Nephron (organoid): ENCODE data around the gene CD38.
"Not testable (repeated sequence)": the region's sequence is repeated elsewhere in the genome, so short reads cannot be mapped to it uniquely, and the experiment has no call there.

Experiments
- H3K27ac Mint-ChIP-seq, 3 experiments: 2 replicates each; pipeline ENCODE4 v1.8.0; 2020; ENCODE audit warnings: mixed read lengths in 3 of 3, mild to moderate bottlenecking in 2 of 3, moderate library complexity in 1 of 3
- H3K27me3 Mint-ChIP-seq: 2 replicates; pipeline ENCODE4 v1.8.0; 2021; ENCODE audit warnings: low read depth, mild to moderate bottlenecking, moderate library complexity, mixed read lengths
- H3K36me3 Mint-ChIP-seq: 2 replicates; pipeline ENCODE4 v1.8.0; 2020; ENCODE audit warnings: low read depth, mixed read lengths
- H3K4me1 Mint-ChIP-seq: 2 replicates; pipeline ENCODE4 v1.8.0; 2020; ENCODE audit warnings: mixed read lengths
- H3K4me3 Mint-ChIP-seq, 3 experiments: 2 replicates each; pipeline ENCODE4 v1.8.0; 2020; ENCODE audit warnings: mild to moderate bottlenecking in 3 of 3, mixed read lengths in 3 of 3, moderate library complexity in 2 of 3
- H3K9me3 Mint-ChIP-seq: 2 replicates; pipeline ENCODE4 v1.8.0; 2020; ENCODE audit warnings: mixed read lengths
- CTCF ChIP-seq, 3 experiments: fragments of 200-600 bp; sonication (generic); IDR thresholded peaks; one replicate each; pipeline ENCODE4 v1.5.0; 2021; ENCODE audit warnings: antibody characterized with exemption in 3 of 3; ENCODE audit not compliant: unreplicated experiment in 3 of 3

The CD38 gene

GRCh38 chr4:15851969-15852368, 73.8 kb downstream of the CD38 start:
- Mint-ChIP-seq H3K27me3 (no peaks in the 10 kb centered on the region), H3K27ac (no peak overlapping the region), H3K36me3 (no peaks in the 10 kb centered on the region), H3K4me1 (no peaks in the 10 kb centered on the region), H3K9me3 (peaks cover 11% of the 10 kb centered on the region), H3K4me3 (no peak overlapping the region)
- TF ChIP-seq CTCF (IDR thresholded peaks at IDR 0.05; ENCODE audit: unreplicated experiment in 3 of 3): no peak

GRCh38 chr4:15852524-15852923, 74.4 kb downstream of the CD38 start:
- no peaks in the 10 kb centered on the region for H3K4me1 Mint-ChIP-seq
- H3K27me3 Mint-ChIP-seq: no peaks in the 10 kb centered on the region
- H3K36me3 Mint-ChIP-seq: no peaks in the 10 kb centered on the region

GRCh38 chr4:15853345-15853744, 75.2 kb downstream of the CD38 start:
- Mint-ChIP-seq H3K4me1 (no peaks in the 10 kb centered on the region), H3K27ac (no peak overlapping the region), H3K36me3 (no peaks in the 10 kb centered on the region)

More at GRCh38 chr4:15852524-15852923, 74.4 kb downstream of the CD38 start:
- H3K4me3 Mint-ChIP-seq: no peak overlapping the region
- peaks cover 11% of the 10 kb centered on the region for H3K9me3 Mint-ChIP-seq
- no peak for TF ChIP-seq CTCF (IDR thresholded peaks at IDR 0.05; ENCODE audit: unreplicated experiment in 3 of 3)
- H3K27ac Mint-ChIP-seq: no peak overlapping the region

GRCh38 chr4:15855804-15856475, 77.8 kb downstream of the CD38 start:
- no peak for TF ChIP-seq CTCF (IDR thresholded peaks at IDR 0.05; ENCODE audit: unreplicated experiment in 3 of 3)
- no peak overlapping the region for H3K4me3 Mint-ChIP-seq
- H3K9me3 Mint-ChIP-seq: no peaks in the 10 kb centered on the region
- H3K4me1 Mint-ChIP-seq: no peaks in the 10 kb centered on the region
- H3K27me3 Mint-ChIP-seq: no peaks in the 10 kb centered on the region
- H3K36me3 Mint-ChIP-seq: no peaks in the 10 kb centered on the region
- no peak overlapping the region for H3K27ac Mint-ChIP-seq

More at GRCh38 chr4:15853345-15853744, 75.2 kb downstream of the CD38 start:
- H3K4me3 Mint-ChIP-seq: no peak overlapping the region
- no peak for TF ChIP-seq CTCF (IDR thresholded peaks at IDR 0.05; ENCODE audit: unreplicated experiment in 3 of 3)
- H3K27me3 Mint-ChIP-seq: no peaks in the 10 kb centered on the region
- peaks cover 4% of the 10 kb centered on the region for H3K9me3 Mint-ChIP-seq

GRCh38 chr4:15861198-15861597, 83.1 kb downstream of the CD38 start:
- not testable (repeated sequence) for H3K27ac Mint-ChIP-seq, H3K4me3 Mint-ChIP-seq, H3K36me3 Mint-ChIP-seq, H3K9me3 Mint-ChIP-seq, H3K27me3 Mint-ChIP-seq, H3K4me1 Mint-ChIP-seq

- Mint-ChIP-seq H3K9me3 (no peaks in the 10 kb centered on the region), H3K4me1 (no peaks in the 10 kb centered on the region), H3K36me3 (no peaks in the 10 kb centered on the region), H3K27me3 (no peaks in the 10 kb centered on the region), H3K27ac (no peak overlapping the region), H3K4me3 (no peak overlapping the region)
- no peak for TF ChIP-seq CTCF (IDR thresholded peaks at IDR 0.05; ENCODE audit: unreplicated experiment in 3 of 3)
Measured at GRCh38 chr4:15864651-15865566, 86.8 kb downstream of the CD38 start.
